ENCODE data around the gene LPIN3. TPM values are rescaled to one million over a fixed set of nuclear protein-coding genes. Genes with fewer than 3 reads are reported as not detected.

Gene LPIN3
- total and polyA plus RNA-seq, 2 experiments from 2014 or later, result 18.1 to 22.4 TPM

DNA sequence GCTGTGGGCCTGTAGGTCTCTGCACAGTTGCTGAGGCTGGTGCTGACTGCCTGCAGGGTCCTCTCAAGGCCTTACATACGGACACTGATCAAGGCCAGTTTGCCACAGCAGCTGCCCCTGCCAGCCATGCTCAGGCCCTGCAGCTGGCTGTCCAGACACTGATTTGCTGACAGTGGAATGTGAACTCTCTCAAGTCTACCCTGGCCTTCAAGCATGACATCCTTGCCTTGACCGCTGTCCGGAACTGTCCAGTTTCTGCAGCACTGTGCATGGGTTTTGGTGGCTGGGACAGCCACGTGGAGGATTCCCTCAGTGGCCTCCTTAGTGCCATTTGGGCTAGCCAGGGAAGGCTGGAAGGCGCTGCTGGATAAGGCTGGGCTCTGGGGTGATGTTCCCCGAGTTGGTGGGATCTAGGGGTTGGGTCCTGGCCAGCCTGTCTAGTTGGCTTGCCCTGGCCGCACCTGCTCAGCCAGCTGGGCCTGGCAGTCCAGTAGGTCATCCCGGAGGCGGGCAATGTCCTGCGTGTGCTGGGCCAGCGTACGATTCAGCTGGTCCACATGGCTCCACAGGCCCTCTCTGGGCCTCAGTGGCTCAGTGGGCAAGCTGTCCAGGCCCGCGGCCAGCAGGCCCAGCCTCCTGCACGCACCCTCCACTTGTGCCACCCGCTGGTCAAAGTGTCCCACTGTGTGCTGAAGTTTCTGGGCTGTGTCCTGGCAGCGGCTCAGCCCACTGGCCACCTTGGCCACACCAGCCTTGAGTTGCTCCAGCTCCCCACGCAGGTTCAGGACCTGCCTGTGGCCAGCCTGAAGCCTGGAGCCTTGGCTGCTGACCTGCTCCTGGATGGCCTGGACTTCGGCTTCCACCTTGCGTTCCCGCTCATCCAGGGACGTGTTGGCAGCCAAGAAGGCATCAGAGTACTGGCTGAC, 20.5 kb downstream of the LPIN3 start:
- Histone ChIP-seq H3K4me1 (ENCODE audit: insufficient read depth) (no peaks in the 10 kb centered on the region), H3K9me2 (replicated peaks; ENCODE audit: insufficient read depth) (no peaks in the 10 kb centered on the region), H3K27me3 (peaks cover 26% of the 10 kb centered on the region), H3K27ac (no peak overlapping the region), H3K4me3 (no peak overlapping the region), H3K4me2 (no peak overlapping the region), H3K79me2 (no peaks in the 10 kb centered on the region), H3K36me3 (replicated peaks; ENCODE audit: insufficient read depth, low read depth) (no peaks in the 10 kb centered on the region), H4K20me1 (ENCODE audit: insufficient read depth, poor library complexity, severe bottlenecking) (peaks cover 3% of the 10 kb centered on the region), H3K9me3 (ENCODE audit: low read depth) (no peaks in the 10 kb centered on the region), H2AFZ (no peak overlapping the region)
- TF ChIP-seq, protein P1, sequence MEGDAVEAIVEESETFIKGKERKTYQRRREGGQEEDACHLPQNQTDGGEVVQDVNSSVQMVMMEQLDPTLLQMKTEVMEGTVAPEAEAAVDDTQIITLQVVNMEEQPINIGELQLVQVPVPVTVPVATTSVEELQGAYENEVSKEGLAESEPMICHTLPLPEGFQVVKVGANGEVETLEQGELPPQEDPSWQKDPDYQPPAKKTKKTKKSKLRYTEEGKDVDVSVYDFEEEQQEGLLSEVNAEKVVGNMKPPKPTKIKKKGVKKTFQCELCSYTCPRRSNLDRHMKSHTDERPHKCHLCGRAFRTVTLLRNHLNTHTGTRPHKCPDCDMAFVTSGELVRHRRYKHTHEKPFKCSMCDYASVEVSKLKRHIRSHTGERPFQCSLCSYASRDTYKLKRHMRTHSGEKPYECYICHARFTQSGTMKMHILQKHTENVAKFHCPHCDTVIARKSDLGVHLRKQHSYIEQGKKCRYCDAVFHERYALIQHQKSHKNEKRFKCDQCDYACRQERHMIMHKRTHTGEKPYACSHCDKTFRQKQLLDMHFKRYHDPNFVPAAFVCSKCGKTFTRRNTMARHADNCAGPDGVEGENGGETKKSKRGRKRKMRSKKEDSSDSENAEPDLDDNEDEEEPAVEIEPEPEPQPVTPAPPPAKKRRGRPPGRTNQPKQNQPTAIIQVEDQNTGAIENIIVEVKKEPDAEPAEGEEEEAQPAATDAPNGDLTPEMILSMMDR (IDR thresholded peaks at IDR 0.05; ENCODE audit: poor library complexity), result no peak
- no peak for TF ChIP-seq EZH2phosphoT487 (IDR thresholded peaks at IDR 0.05; ENCODE audit: low read depth, severe bottlenecking, unreplicated experiment)
- TF ChIP-seq EZH2 (IDR thresholded peaks at IDR 0.05; ENCODE audit: borderline replicate concordance), result no peak
- WGBS (ENCODE audit: low lambda C conversion rate, missing lambda C conversion rate), result 96% methylated on average over 22 of the region's 22 CpGs
- DNase-seq (ENCODE audit: low spot score), result no peak

DNA sequence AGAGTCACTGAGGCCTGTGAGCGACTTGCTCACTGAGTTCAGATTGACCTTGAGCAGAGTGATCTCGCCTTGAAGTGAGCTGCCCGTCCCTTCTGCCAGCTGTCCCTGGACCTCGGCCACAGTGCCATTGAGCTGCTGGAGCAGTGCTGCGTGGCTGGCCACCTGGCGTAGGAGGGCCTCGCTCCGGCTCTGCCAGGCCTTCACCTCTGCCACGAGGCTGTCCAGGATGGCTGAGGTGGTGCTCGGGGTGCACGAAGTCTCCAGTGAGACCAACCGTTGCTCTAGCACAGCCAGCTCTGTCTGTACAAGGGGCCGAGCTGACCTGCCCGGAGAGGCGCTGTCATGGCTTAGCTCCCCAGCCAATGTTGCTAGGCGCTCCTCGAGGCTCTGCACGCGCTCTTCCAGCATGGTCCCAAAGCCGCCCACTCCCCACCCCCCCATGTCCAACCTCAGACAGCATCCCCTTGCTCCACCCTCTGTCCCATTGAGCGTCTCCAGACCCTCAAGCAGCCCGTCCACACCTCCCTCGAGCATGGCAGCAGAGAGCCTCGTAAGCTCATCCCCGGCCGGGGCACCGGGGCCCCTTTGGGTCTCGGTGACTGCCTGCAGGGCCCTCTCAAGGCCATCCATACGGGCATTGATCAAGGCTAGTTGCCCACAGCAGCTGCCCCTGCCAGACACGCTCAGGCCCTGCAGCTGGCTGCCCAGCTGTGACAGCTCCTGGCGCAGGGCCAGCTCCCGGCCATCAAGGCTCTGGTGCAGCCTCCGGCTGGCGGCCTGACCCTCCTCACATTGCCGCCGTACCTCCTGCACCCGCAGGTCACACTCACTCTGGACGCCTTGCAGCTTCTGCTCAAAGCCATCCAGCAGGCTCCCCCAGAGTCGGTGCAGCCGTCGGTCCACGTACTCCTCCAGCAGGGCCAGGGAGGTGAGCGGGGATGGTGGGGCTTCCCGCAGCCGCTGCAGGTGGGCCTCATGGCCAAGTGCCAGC, 21.4 kb downstream of the LPIN3 start:
- no peaks in the 10 kb centered on the region for H3K79me2 ChIP-seq
- TF ChIP-seq, protein P1 (IDR thresholded peaks at IDR 0.05; ENCODE audit: poor library complexity), result no peak
- TF ChIP-seq EZH2phosphoT487 (IDR thresholded peaks at IDR 0.05; ENCODE audit: low read depth, severe bottlenecking, unreplicated experiment), result no peak
- TF ChIP-seq EZH2 (IDR thresholded peaks at IDR 0.05; ENCODE audit: borderline replicate concordance), result no peak
- no peak overlapping the region for H3K4me3 ChIP-seq
- no peaks in the 10 kb centered on the region for H3K36me3 ChIP-seq (replicated peaks; ENCODE audit: insufficient read depth, low read depth)
- no peaks in the 10 kb centered on the region for H3K9me3 ChIP-seq (ENCODE audit: low read depth)
- peaks cover 30% of the 10 kb centered on the region for H3K27me3 ChIP-seq
- 90% methylated on average over 43 of the region's 45 CpGs for WGBS (ENCODE audit: low lambda C conversion rate, missing lambda C conversion rate)
- H3K27ac ChIP-seq, result no peak overlapping the region
- H2AFZ ChIP-seq, result no peak overlapping the region
- no peak for DNase-seq (ENCODE audit: low spot score)
- H4K20me1 ChIP-seq (ENCODE audit: insufficient read depth, poor library complexity, severe bottlenecking), result peaks cover 3% of the 10 kb centered on the region
- no peaks in the 10 kb centered on the region for H3K4me1 ChIP-seq (ENCODE audit: insufficient read depth)
- H3K9me2 ChIP-seq (replicated peaks; ENCODE audit: insufficient read depth), result no peaks in the 10 kb centered on the region
- no peak overlapping the region for H3K4me2 ChIP-seq

DNA sequence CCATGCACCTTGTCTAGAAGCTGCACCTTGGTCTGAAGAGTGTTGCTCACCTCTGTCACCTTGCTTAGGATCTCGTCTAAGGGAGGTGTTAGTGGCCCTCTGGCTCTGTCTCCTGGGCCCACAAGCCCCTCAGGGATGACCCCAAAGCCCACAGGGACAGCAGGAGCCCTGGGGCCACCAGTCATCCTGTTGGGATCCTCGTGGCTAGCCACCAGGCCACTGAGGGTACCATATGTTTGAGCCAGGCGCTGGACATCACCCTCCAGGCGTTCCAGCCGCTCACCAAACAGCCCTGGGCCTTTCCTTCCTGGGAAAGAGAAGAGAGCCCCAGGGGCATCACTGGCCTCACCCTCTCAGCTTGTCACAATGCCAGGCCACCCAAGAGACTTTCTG, 22.1 kb downstream of the LPIN3 start:
- WGBS (ENCODE audit: low lambda C conversion rate, missing lambda C conversion rate), result 93% methylated on average over 5 of the region's 5 CpGs
- Histone ChIP-seq H3K9me3 (ENCODE audit: low read depth) (no peaks in the 10 kb centered on the region), H4K20me1 (ENCODE audit: insufficient read depth, poor library complexity, severe bottlenecking) (peaks cover 3% of the 10 kb centered on the region), H3K9me2 (replicated peaks; ENCODE audit: insufficient read depth) (no peaks in the 10 kb centered on the region), H2AFZ (no peak overlapping the region), H3K4me1 (ENCODE audit: insufficient read depth) (no peaks in the 10 kb centered on the region), H3K36me3 (replicated peaks; ENCODE audit: insufficient read depth, low read depth) (no peaks in the 10 kb centered on the region), H3K4me2 (no peak overlapping the region), H3K27ac (no peak overlapping the region), H3K4me3 (no peak overlapping the region), H3K79me2 (no peaks in the 10 kb centered on the region), H3K27me3 (peaks cover 37% of the 10 kb centered on the region)
- TF ChIP-seq EZH2phosphoT487 (IDR thresholded peaks at IDR 0.05; ENCODE audit: low read depth, severe bottlenecking, unreplicated experiment) (no peak), EZH2 (IDR thresholded peaks at IDR 0.05; ENCODE audit: borderline replicate concordance) (no peak)
- TF ChIP-seq, protein P1 (IDR thresholded peaks at IDR 0.05; ENCODE audit: poor library complexity), result no peak
- no peak for DNase-seq (ENCODE audit: low spot score)

Measured in hepatocyte (in vitro differentiated cells).